Mucosa of descending colon (tissue), 3 donors: ENCODE data around the gene HS3ST2. TPM values are rescaled to one million over a fixed set of nuclear protein-coding genes. Genes with fewer than 3 reads are reported as not detected.

Source experiments
- ATAC-seq: fragments of 200-7000 bp; cut with Tn5 transposase; one replicate; pipeline ENCODE4 v1.9.1; 2020; ENCODE audit warnings: mild to moderate bottlenecking, moderate library complexity
- DNase-seq, 3 donors: peaks; one replicate each; pipeline ENCODE4 v3.0.0-alpha.2; 2020
- H3K36me3 ChIP-seq: fragments of 200-600 bp; one replicate; pipeline ENCODE4 v1.8.0; 2021; ENCODE audit warnings: low read depth, mild to moderate bottlenecking
- H3K4me1 ChIP-seq: fragments of 200-600 bp; one replicate; pipeline ENCODE4 v1.8.0; 2021; ENCODE audit warnings: low read depth, mild to moderate bottlenecking
- H3K4me3 ChIP-seq: fragments of 200-600 bp; one replicate; pipeline ENCODE4 v1.8.0; 2021; ENCODE audit warnings: mild to moderate bottlenecking
- H3K9me3 ChIP-seq: fragments of 200-600 bp; one replicate; pipeline ENCODE4 v1.8.0; 2021; ENCODE audit warnings: mild to moderate bottlenecking
- intact Hi-C, 2 donors: fragments of 100-400 bp; cut with DNase I in 1 of 2; cut with micrococcal nuclease in 1 of 2; formaldehyde crosslinking; loops; one replicate each; pipeline versions ENCODE4 v1.11.0 to v1.11.1; 2022; cut with DNase I, micrococcal nuclease
- total RNA-seq, 3 donors: library from RNA; stranded (reverse); fragmentation: NEBNext Ultra II Directional in 2 of 3; extraction: Animal tissue kit (Norgen Biotek cat#: 25700) in 2 of 3; gene quantifications; one replicate each; pipeline versions ENCODE4 v1.2.1 to v1.2.4, GENCODE V29; 2021 to 2023
- TF ChIP-seq, protein P1 (sequence below): fragments of 200-600 bp; IDR thresholded peaks from one replicate; pipeline ENCODE4 v1.8.0; 2022; ENCODE audit warnings: antibody characterized with exemption, mild to moderate bottlenecking
- donor health status: DM: no; HTN: no; CAD: no; lungs with moderate emphysema.
- donor health status: DM: no; HTN: no; CAD: no.
- donor health status: DM: no; HTN: yes; CAD: no.

The HS3ST2 gene
- total RNA-seq, 3 donors from 2014 or later: 0.20 to 1.6 (median 0.24) TPM

DNA sequence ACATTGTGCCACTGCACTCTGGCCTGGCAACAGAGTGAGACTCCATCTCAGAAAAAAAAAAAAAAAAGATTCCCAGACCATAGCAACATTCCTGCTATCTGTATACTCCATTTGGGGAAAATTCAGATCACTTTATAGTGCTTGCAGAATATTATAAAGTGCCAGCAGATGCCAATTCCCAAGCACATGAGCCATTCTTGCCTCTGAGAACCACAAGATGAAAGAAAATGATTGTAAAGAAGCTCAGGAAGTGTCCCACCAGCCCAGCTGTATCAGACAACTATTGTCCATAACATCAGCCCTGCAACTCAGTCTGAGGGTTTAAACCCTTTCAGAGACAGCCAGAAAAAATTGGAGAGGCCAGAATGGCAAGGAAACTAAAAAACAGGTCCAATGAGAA is 69.0 kb downstream of the HS3ST2 start:
- intact Hi-C loops: no loop called here
- Histone ChIP-seq H3K4me1 (no peaks in the 10 kb centered on the region), H3K9me3 (no peaks in the 10 kb centered on the region), H3K4me3 (no peak overlapping the region), H3K36me3 (no peaks in the 10 kb centered on the region)
- ATAC-seq: no peak
- TF ChIP-seq, protein P1, sequence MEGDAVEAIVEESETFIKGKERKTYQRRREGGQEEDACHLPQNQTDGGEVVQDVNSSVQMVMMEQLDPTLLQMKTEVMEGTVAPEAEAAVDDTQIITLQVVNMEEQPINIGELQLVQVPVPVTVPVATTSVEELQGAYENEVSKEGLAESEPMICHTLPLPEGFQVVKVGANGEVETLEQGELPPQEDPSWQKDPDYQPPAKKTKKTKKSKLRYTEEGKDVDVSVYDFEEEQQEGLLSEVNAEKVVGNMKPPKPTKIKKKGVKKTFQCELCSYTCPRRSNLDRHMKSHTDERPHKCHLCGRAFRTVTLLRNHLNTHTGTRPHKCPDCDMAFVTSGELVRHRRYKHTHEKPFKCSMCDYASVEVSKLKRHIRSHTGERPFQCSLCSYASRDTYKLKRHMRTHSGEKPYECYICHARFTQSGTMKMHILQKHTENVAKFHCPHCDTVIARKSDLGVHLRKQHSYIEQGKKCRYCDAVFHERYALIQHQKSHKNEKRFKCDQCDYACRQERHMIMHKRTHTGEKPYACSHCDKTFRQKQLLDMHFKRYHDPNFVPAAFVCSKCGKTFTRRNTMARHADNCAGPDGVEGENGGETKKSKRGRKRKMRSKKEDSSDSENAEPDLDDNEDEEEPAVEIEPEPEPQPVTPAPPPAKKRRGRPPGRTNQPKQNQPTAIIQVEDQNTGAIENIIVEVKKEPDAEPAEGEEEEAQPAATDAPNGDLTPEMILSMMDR: no peak
- no peak for DNase-seq

DNA sequence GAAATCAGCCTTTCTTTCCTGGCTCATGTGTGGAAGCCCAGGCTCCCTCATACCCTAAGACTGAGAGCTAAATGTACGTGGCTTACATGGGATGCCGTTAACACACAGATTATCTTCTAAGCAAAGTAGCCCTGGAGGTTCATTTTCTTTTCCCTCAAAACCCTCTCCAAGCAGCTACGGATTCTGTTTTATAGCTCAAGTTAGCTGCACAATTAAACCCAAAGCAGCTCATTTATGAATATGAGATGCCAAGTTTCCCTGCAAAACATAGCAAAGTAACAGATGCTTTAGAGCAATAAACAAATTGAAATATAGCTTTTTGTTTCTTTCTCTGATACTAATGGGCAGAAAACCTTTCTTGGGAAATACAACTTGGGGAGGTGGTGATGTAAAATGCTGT is 72.0 kb downstream of the HS3ST2 start:
- DNase-seq (no peak), ATAC-seq (no peak)
- no peak overlapping the region for H3K4me3 ChIP-seq
- H3K9me3 ChIP-seq: no peaks in the 10 kb centered on the region
- H3K4me1 ChIP-seq: no peaks in the 10 kb centered on the region
- intact Hi-C loops: no loop called here
- H3K36me3 ChIP-seq: no peaks in the 10 kb centered on the region
- TF ChIP-seq, protein P1: no peak

DNA sequence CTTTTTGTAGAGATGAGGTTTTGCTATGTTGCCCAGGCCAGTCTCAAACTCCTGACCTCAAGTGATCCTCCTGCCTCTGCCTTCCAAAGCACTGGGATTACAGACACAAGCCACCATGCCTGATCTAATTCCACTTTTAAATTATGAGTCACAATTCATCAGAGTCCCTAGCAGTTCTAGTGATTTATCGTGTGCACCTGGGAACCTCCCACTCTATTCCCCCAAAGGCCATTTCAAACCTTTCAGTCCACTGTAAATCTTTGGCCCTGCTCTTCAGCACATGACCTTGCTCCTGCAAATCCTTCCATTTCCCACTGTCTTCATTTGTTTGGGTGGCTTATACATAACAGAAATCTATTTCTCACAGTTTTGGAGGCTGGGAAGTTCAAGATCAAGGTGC is 73.0 kb downstream of the HS3ST2 start:
- Histone ChIP-seq H3K9me3 (no peaks in the 10 kb centered on the region), H3K4me3 (no peak overlapping the region), H3K36me3 (no peaks in the 10 kb centered on the region), H3K4me1 (no peaks in the 10 kb centered on the region)
- intact Hi-C loops: no loop called here
- ATAC-seq: no peak
- DNase-seq: no peak
- TF ChIP-seq, protein P1: no peak

DNA sequence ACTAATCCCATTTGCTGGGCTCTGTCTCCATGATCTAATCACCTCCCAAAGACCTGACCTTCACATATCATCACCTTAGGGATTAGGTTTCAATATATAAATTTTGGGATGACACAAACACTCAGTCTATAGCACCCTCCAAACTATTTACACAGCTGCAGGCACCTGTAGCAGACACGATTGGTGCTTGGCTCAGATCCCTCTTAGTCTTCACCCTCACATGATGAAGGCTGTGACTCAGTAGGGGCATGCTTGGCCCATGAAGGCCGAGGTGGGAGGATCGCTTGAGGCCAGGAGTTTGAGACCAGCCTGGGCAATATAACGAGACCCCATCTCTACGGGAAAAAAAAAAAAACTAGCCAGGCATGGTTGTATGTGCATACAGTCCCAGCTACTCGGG is 73.5 kb downstream of the HS3ST2 start:
- no peak for ATAC-seq
- no peaks in the 10 kb centered on the region for H3K9me3 ChIP-seq
- TF ChIP-seq, protein P1: no peak
- H3K36me3 ChIP-seq: no peaks in the 10 kb centered on the region
- H3K4me3 ChIP-seq: no peak overlapping the region
- DNase-seq: no peak
- intact Hi-C loops: no loop called here
- H3K4me1 ChIP-seq: no peaks in the 10 kb centered on the region

DNA sequence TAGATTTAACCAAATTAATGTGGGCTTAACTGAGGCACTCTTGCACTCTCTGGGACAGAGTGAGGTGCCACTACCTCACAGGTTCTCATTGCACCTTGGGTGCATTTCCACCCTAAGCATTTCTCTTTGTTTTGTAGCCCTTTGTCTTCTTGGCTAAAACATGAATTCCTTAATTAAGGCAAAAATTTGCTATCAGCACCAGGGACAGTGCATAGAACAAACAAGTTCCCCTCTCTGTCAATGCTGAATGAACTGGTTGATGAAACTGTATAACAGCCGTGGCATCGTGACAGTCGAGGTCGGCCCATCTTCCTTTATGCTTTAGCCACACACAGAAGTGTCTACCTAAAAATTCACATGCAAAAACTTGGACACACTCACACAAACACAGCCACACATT is 74.8 kb downstream of the HS3ST2 start:
- TF ChIP-seq, protein P1: no peak

DNA sequence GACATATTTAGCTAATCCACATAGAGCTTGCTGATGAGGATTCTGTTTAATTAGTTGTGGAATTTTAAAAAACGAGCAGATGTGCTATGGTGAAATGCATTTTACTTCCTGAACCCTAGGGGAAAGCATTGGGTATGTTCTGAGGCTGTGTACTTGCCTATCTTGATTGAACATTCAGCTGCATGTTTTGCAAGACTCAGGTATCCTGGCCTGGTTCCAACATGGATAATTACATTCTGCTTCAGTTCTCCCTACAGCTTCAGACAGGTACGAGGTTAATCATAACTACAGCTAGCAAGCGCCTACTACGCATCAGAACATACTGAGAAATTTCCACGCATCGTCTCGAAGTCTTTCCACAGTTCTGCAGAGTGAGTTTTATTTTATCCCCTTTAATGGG is 77.0 kb downstream of the HS3ST2 start:
- Histone ChIP-seq H3K4me3 (no peak overlapping the region), H3K36me3 (no peaks in the 10 kb centered on the region), H3K4me1 (no peaks in the 10 kb centered on the region), H3K9me3 (no peaks in the 10 kb centered on the region)
- no peak for ATAC-seq
- TF ChIP-seq, protein P1: no peak
- DNase-seq: no peak
- intact Hi-C loops: no loop called here

More for the DNA sequence above, 74.8 kb downstream of the HS3ST2 start:
- no peak for DNase-seq
- Histone ChIP-seq H3K36me3 (no peaks in the 10 kb centered on the region), H3K4me1 (no peaks in the 10 kb centered on the region), H3K9me3 (no peaks in the 10 kb centered on the region), H3K4me3 (no peak overlapping the region)
- intact Hi-C loops: no loop called here
- no peak for ATAC-seq
